Liver (tissue), 3 donors: ENCODE data around the gene STAM.

ENCODE experiments used
- CTCF ChIP-seq: fragments of 150-350 bp; IDR thresholded peaks from 2 replicates; pipeline ENCODE4 v1.5.1; 2017; ENCODE audit warnings: improper control_type of control experiment, low read depth, low read length; ENCODE audit not compliant: missing input control
- JUND ChIP-seq, 2 donors: IDR thresholded peaks; 2 replicates each; pipeline ENCODE4 v1.6.1; 2016; ENCODE audit warnings: antibody characterized with exemption in 2 of 2
- MAX ChIP-seq: IDR thresholded peaks from 2 replicates; pipeline ENCODE4 v1.6.1; 2016; ENCODE audit warnings: antibody characterized with exemption
- RAD21 ChIP-seq, 2 donors: IDR thresholded peaks; 2 replicates each; pipeline ENCODE4 v1.6.1; 2016; ENCODE audit warnings: antibody characterized with exemption in 2 of 2, mild to moderate bottlenecking in 2 of 2
- TAF1 ChIP-seq: conservative IDR thresholded peaks from 2 replicates; pipeline ENCODE4 v1.6.1; 2016; ENCODE audit warnings: antibody characterized with exemption, mild to moderate bottlenecking
- YY1 ChIP-seq: IDR thresholded peaks from 2 replicates; pipeline ENCODE4 v1.6.1; 2016; ENCODE audit warnings: antibody characterized with exemption, mild to moderate bottlenecking
- ZBTB33 ChIP-seq: IDR thresholded peaks from 2 replicates; pipeline ENCODE4 v1.6.1; 2016; ENCODE audit warnings: antibody characterized with exemption
- TF ChIP-seq, protein P1 (sequence below): IDR thresholded peaks from 2 replicates; pipeline ENCODE4 v1.6.1; 2016; ENCODE audit warnings: antibody characterized with exemption, mild to moderate bottlenecking
- donor health status: healthy.
- donor health status: healthy.

DNA sequence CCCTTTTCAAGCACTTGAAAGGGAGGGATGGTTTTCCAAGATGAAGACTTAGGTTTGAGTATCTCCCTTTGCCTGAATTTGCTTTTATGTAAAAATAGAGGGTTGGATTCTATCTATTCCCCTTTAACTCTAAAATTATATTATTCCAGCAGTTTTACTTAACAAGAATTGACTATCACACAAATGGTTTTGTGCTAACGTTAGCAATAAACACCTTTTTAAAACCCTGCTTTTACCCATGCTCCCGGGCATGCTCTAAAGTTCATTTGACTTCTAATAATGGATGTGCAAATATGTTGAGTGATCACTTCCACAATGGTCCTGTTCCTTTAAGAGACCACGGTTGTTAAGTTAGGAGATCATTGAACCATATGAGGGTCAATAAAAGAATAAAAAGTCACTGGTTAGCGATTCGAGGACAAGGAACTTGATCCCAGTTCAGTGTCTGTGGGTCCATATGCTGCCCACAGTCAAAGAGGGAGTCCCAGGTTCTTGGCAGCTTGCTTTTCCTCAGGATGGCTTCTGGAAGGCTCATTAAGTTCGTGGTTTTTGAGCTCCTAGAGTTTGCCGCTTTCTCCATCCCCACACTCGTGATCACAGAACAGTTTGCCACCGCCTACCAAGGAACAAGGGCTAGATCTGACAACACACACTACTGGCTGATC lies 108.0 kb downstream of the STAM start, which contains the start of gene TMEM236:
- TF ChIP-seq CTCF (no peak), TAF1 (no peak), YY1 (no peak), ZBTB33 (no peak), RAD21 (IDR thresholded peaks at IDR 0.05) (no peak), JUND (IDR thresholded peaks at IDR 0.05) (no peak), MAX (no peak)
- TF ChIP-seq, protein P1, sequence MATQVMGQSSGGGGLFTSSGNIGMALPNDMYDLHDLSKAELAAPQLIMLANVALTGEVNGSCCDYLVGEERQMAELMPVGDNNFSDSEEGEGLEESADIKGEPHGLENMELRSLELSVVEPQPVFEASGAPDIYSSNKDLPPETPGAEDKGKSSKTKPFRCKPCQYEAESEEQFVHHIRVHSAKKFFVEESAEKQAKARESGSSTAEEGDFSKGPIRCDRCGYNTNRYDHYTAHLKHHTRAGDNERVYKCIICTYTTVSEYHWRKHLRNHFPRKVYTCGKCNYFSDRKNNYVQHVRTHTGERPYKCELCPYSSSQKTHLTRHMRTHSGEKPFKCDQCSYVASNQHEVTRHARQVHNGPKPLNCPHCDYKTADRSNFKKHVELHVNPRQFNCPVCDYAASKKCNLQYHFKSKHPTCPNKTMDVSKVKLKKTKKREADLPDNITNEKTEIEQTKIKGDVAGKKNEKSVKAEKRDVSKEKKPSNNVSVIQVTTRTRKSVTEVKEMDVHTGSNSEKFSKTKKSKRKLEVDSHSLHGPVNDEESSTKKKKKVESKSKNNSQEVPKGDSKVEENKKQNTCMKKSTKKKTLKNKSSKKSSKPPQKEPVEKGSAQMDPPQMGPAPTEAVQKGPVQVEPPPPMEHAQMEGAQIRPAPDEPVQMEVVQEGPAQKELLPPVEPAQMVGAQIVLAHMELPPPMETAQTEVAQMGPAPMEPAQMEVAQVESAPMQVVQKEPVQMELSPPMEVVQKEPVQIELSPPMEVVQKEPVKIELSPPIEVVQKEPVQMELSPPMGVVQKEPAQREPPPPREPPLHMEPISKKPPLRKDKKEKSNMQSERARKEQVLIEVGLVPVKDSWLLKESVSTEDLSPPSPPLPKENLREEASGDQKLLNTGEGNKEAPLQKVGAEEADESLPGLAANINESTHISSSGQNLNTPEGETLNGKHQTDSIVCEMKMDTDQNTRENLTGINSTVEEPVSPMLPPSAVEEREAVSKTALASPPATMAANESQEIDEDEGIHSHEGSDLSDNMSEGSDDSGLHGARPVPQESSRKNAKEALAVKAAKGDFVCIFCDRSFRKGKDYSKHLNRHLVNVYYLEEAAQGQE: no peak
